Naive thymus-derived CD4-positive, alpha-beta T cell (primary cell): Measurements from ENCODE around the gene DAB2. TPM values are rescaled to one million over a fixed set of nuclear protein-coding genes. Genes with fewer than 3 reads are reported as not detected.

Experiments used
- ATAC-seq: fragments of 150-1000 bp; cut with Tn5 transposase; 2 replicates; pipeline ENCODE4 v1.10.0; 2021; ENCODE audit warnings: mild to moderate bottlenecking, moderate library complexity
- CTCF ChIA-PET: fragments of 350-600 bp; sonication (Branson Sonifier 250); formaldehyde crosslinking; loops from one replicate; lab custom pipeline; 2021; ENCODE audit warnings: antibody characterized with exemption; lab: Charles Lee
- POLR2A ChIA-PET: fragments of 350-600 bp; sonication (Branson Sonifier 250); formaldehyde crosslinking; loops from one replicate; lab custom pipeline; 2021; ENCODE audit warnings: antibody characterized with exemption, inconsistent platforms; lab: Charles Lee
- DNase-seq, 9 donors: peaks; one replicate each; pipeline versions ENCODE4 v3.0.0 to v3.0.0-alpha.2; 2020 to 2022; ENCODE audit warnings: mixed read lengths in 1 of 9
- H3K27ac ChIP-seq: one replicate; pipeline ENCODE4 v1.7.0; 2013; ENCODE audit warnings: mild to moderate bottlenecking, low read depth, low read length, moderate library complexity
- H3K27me3 ChIP-seq, 2 donors: one replicate each; pipeline ENCODE4 v1.7.0; 2013; ENCODE audit warnings: low read length in 2 of 2, mild to moderate bottlenecking in 2 of 2, moderate library complexity in 2 of 2; ENCODE audit not compliant: control insufficient read depth in 2 of 2, insufficient read depth in 2 of 2
- H3K36me3 ChIP-seq, 3 experiments: 1 replicate in 2 of 3; 2 replicates in 1 of 3; pipeline ENCODE4 v1.7.0; 2013; ENCODE audit warnings: low read length in 3 of 3, mild to moderate bottlenecking in 3 of 3, moderate library complexity in 1 of 3; ENCODE audit not compliant: insufficient read depth in 3 of 3, control insufficient read depth in 2 of 3
- H3K4me1 ChIP-seq, 2 donors: one replicate each; pipeline ENCODE4 v1.7.0; 2013; ENCODE audit warnings: low read length in 2 of 2, mild to moderate bottlenecking in 2 of 2, moderate library complexity in 1 of 2; ENCODE audit not compliant: control insufficient read depth in 2 of 2, insufficient read depth in 2 of 2
- H3K4me3 ChIP-seq: 2 replicates; pipeline ENCODE4 v1.7.0; 2013; ENCODE audit warnings: mild to moderate bottlenecking, low read length
- H3K9me3 ChIP-seq, 3 experiments: 1 replicate in 2 of 3; 2 replicates in 1 of 3; pipeline ENCODE4 v1.7.0; 2013; ENCODE audit warnings: low read length in 3 of 3; ENCODE audit not compliant: control insufficient read depth in 2 of 3
- H3K27ac Mint-ChIP-seq, 9 donors: one replicate each; pipeline ENCODE4 v1.8.0; 2020 to 2022; ENCODE audit warnings: mixed read lengths in 9 of 9, mild to moderate bottlenecking in 8 of 9, moderate library complexity in 5 of 9, inconsistent platforms in 2 of 9
- H3K27me3 Mint-ChIP-seq, 5 donors: one replicate each; pipeline ENCODE4 v1.8.0; 2021 to 2022; ENCODE audit warnings: mixed read lengths in 5 of 5, mild to moderate bottlenecking in 1 of 5
- H3K36me3 Mint-ChIP-seq, 5 donors: one replicate each; pipeline ENCODE4 v1.8.0; 2020 to 2022; ENCODE audit warnings: mixed read lengths in 5 of 5, mild to moderate bottlenecking in 3 of 5, inconsistent platforms in 1 of 5
- H3K4me1 Mint-ChIP-seq, 7 donors: one replicate each; pipeline ENCODE4 v1.8.0; 2020 to 2022; ENCODE audit warnings: mixed read lengths in 7 of 7, mild to moderate bottlenecking in 3 of 7, inconsistent platforms in 1 of 7
- H3K4me3 Mint-ChIP-seq, 10 donors: one replicate each; pipeline ENCODE4 v1.8.0; 2020 to 2022; ENCODE audit warnings: mild to moderate bottlenecking in 10 of 10, mixed read lengths in 10 of 10, moderate library complexity in 6 of 10, inconsistent platforms in 2 of 10
- H3K9me3 Mint-ChIP-seq, 11 donors: one replicate each; pipeline ENCODE4 v1.8.0; 2020 to 2022; ENCODE audit warnings: mixed read lengths in 11 of 11, mild to moderate bottlenecking in 4 of 11, inconsistent platforms in 1 of 11, moderate library complexity in 1 of 11
- intact Hi-C, 2 donors: fragments of 100-400 bp; cut with micrococcal nuclease; formaldehyde crosslinking; loops; one replicate each; pipeline ENCODE4 v1.15.1; 2023
- polyA plus RNA-seq, 2 donors: library from polyadenylated mRNA; unstranded; fragments of 300-500 nt; fragmentation: Illumina TruSeq; gene quantifications; one replicate each; pipeline ENCODE4 v1.2.3, GENCODE V29; 2021
- total RNA-seq, 6 experiments: library from RNA in 5 of 6; stranded (reverse) in 5 of 6; gene quantifications; 1 replicate in 5 of 6; 2 replicates in 1 of 6; pipeline ENCODE4 v1.2.3 and lab custom pipeline; 2021 to 2026

The DAB2 gene
- total and polyA plus RNA-seq, 7 experiments from 2014 or later, result 1.0 to 6.3 (median 5.8) TPM; not detected in 3

- Histone ChIP-seq H3K9me3 (no peaks in the 10 kb centered on the region), H3K27ac (no peak overlapping the region), H3K36me3 (no peaks in the 10 kb centered on the region), H3K4me1 (no peaks in the 10 kb centered on the region), H3K27me3 (no peaks in the 10 kb centered on the region), H3K4me3 (no peak overlapping the region)
- ATAC-seq (no peak), DNase-seq (no peak)
- Mint-ChIP-seq H3K4me3 (no peak overlapping the region), H3K27ac (no peak overlapping the region), H3K4me1 (no peaks in the 10 kb centered on the region), H3K36me3 (peaks cover 0 to 9% (median 0%) of the 10 kb centered on the region in 5 donors), H3K27me3 (no peaks in the 10 kb centered on the region), H3K9me3 (peaks cover 0 to 6% (median 0%) of the 10 kb centered on the region in 11 donors)
- intact Hi-C loops, result no loop called here
- ChIA-PET POLR2A (no interaction called here), CTCF (no interaction called here)
These were observed 92.9 kb downstream of the DAB2 start for GRCh38 chr5:39331861-39332381.

DNA sequence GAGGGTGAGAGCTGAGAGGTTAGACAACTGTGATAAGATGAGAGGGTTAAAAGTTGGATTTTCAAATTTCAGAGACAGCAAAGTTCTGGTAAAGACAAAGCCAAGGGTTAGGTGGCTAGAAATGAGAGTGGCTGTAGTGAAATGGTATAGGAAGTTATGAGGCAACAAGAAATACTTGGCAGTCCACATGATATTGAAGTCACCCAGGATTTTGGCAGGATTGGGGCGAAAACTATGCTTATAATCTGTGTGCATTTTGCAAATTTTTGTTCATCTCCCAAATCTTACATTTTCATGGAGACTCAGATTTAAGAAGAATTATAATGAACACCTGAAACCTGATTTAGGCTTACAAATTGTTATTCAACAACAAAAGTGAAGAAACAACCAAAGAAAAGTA lies 96.0 kb downstream of the DAB2 start:
- no peak for DNase-seq
- POLR2A ChIA-PET, result no interaction called here
- H3K4me1 Mint-ChIP-seq, result no peaks in the 10 kb centered on the region

DNA sequence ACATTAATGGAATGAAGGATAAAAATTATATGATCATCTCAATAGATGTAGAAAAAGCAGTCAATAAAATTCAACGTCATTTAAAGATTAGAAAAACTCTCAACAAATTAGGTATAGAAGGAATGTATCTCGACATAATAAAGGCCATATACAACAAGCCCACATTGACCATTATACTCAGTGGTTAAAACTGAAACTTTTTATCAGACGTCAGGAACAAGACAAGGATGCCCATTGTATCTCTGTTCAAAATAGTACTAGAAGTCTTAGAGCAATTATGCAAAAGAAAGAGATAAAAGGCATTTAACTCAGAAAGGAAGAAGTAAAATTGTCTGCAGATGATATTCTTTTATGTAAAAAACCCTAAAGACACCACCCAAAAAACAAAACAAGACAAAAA lies 101.2 kb downstream of the DAB2 start:
- H3K4me1 ChIP-seq, result no peaks in the 10 kb centered on the region
- Mint-ChIP-seq H3K36me3 (peaks cover 0 to 9% (median 5%) of the 10 kb centered on the region in 5 donors), H3K9me3 (peaks cover 0 to 10% (median 3%) of the 10 kb centered on the region in 11 donors), H3K27ac (no peak overlapping the region), H3K4me1 (no peaks in the 10 kb centered on the region), H3K27me3 (peaks cover 6 to 14% (median 12%) of the 10 kb centered on the region in 5 donors), H3K4me3 (no peak overlapping the region)
- no peaks in the 10 kb centered on the region for H3K27me3 ChIP-seq
- H3K4me3 ChIP-seq, result no peak overlapping the region
- H3K27ac ChIP-seq, result no peak overlapping the region
- intact Hi-C loops, result no loop called here
- no peaks in the 10 kb centered on the region for H3K9me3 ChIP-seq
- no peaks in the 10 kb centered on the region for H3K36me3 ChIP-seq
- no peak for DNase-seq
- CTCF ChIA-PET, result no interaction called here
- no peak for ATAC-seq
- POLR2A ChIA-PET, result no interaction called here

More for the DNA sequence above, 96.0 kb downstream of the DAB2 start:
- intact Hi-C loops, result no loop called here
- H3K27me3 ChIP-seq, result no peaks in the 10 kb centered on the region
- H3K4me1 ChIP-seq, result no peaks in the 10 kb centered on the region
- no peaks in the 10 kb centered on the region for H3K36me3 Mint-ChIP-seq
- H3K27ac ChIP-seq, result no peak overlapping the region
- H3K4me3 Mint-ChIP-seq, result no peak overlapping the region
- no peaks in the 10 kb centered on the region for H3K36me3 ChIP-seq
- no peaks in the 10 kb centered on the region for H3K9me3 ChIP-seq
- no peak for ATAC-seq
- H3K27me3 Mint-ChIP-seq, result peaks cover 0 to 7% (median 0%) of the 10 kb centered on the region in 5 donors
- H3K27ac Mint-ChIP-seq, result no peak overlapping the region
- H3K9me3 Mint-ChIP-seq, result peaks cover 0 to 1% (median 0%) of the 10 kb centered on the region in 11 donors
- CTCF ChIA-PET, result interaction anchor here (0.6 kb wide), 1 partner anchor 107 kb away, joined by 3 read pairs; no protein-coding TSS in a partner anchor
- no peak overlapping the region for H3K4me3 ChIP-seq

Other genes starting within 250 kb of the DAB2 start
- gene FYB1, start 205.4 kb downstream of the DAB2 start, total RNA-seq, result 100 to 1,000 TPM; 310 to 701 (median 497) TPM
- 100 to 1,000 TPM; 342 to 488 TPM for gene FYB1, start 205.4 kb downstream of the DAB2 start, polyA plus RNA-seq
- not detected for gene C9, start 60.5 kb downstream of the DAB2 start, total RNA-seq
- not detected for gene C9, start 60.5 kb downstream of the DAB2 start, polyA plus RNA-seq